ENCODE measurements around the gene FGF16. TPM values are rescaled to one million over a fixed set of nuclear protein-coding genes. Genes with fewer than 3 reads are reported as not detected.

The FGF16 gene
- polyA plus RNA-seq, 3 donors = not detected

GRCh38 chrX:77450415-77450814, 3.2 kb downstream of the FGF16 start:
- peaks cover 27 to 39% (median 37%) of the 10 kb centered on the region in 3 donors for H3K27me3 Mint-ChIP-seq (ENCODE audit: low read depth in 3 of 3)
- DNase-seq = no peak
- Histone ChIP-seq H3K4me1 (ENCODE audit: control insufficient read depth in 1 of 2, insufficient read depth in 2 of 2, low read length in 2 of 2) (peaks cover 23 to 29% of the 10 kb centered on the region in 2 donors), H3K9ac (ENCODE audit: insufficient read depth, low read length, poor library complexity, severe bottlenecking) (no peak overlapping the region), H3K4me3 (replicated peaks in 1 of 3; ENCODE audit: low read depth in 2 of 3, low read length in 3 of 3) (no peak overlapping the region), H3K4me2 (replicated peaks; ENCODE audit: extremely low read depth, low read length, poor library complexity, severe bottlenecking) (no peak overlapping the region), H3K27me3 (ENCODE audit: control insufficient read depth in 2 of 2, insufficient read depth in 2 of 2, low read length in 2 of 2) (peaks cover 9 to 33% of the 10 kb centered on the region in 2 donors), H3K27ac (ENCODE audit: low read depth in 1 of 2, low read length in 2 of 2) (no peak overlapping the region), H3K36me3 (replicated peaks in 1 of 2; ENCODE audit: control insufficient read depth in 1 of 2, insufficient read depth in 2 of 2, low read length in 2 of 2) (no peaks in the 10 kb centered on the region), H2AFZ (ENCODE audit: insufficient read depth, low read depth, low read length, poor library complexity, severe bottlenecking) (no peak overlapping the region), H3K9me3 (replicated peaks in 1 of 2; ENCODE audit: control insufficient read depth in 1 of 2, insufficient read depth in 1 of 2, low read length in 2 of 2) (no peaks in the 10 kb centered on the region), H4K20me1 (ENCODE audit: insufficient read depth, low read length) (no peaks in the 10 kb centered on the region), H3K79me2 (ENCODE audit: insufficient read depth, low read length) (no peaks in the 10 kb centered on the region)
- WGBS (ENCODE audit: insufficient coverage) = 80% methylated on average over 1 of the region's 3 CpGs
- H3K9me3 Mint-ChIP-seq = peaks cover 0 to 19% (median 0%) of the 10 kb centered on the region in 7 donors
- H3K4me1 Mint-ChIP-seq = peaks cover 29% of the 10 kb centered on the region
- no peak overlapping the region for H3K4me3 Mint-ChIP-seq
- TF ChIP-seq CTCF (IDR thresholded peaks at IDR 0.05) = no peak
- no peaks in the 10 kb centered on the region for H3K36me3 Mint-ChIP-seq
- H3K27ac Mint-ChIP-seq = no peak overlapping the region
- intact Hi-C loops (cut with micrococcal nuclease) = no loop called here

- H3K4me1 ChIP-seq (ENCODE audit: control insufficient read depth in 1 of 2, insufficient read depth in 2 of 2, low read length in 2 of 2) = peaks cover 19 to 25% of the 10 kb centered on the region in 2 donors
- H3K79me2 ChIP-seq (ENCODE audit: insufficient read depth, low read length) = no peaks in the 10 kb centered on the region
- no peak overlapping the region for H3K4me3 ChIP-seq (replicated peaks in 1 of 3; ENCODE audit: low read depth in 2 of 3, low read length in 3 of 3)
- H3K4me2 ChIP-seq (replicated peaks; ENCODE audit: extremely low read depth, low read length, poor library complexity, severe bottlenecking) = no peak overlapping the region
- no peak overlapping the region for H3K27ac ChIP-seq (ENCODE audit: low read depth in 1 of 2, low read length in 2 of 2)
- no peak for TF ChIP-seq CTCF (IDR thresholded peaks at IDR 0.05)
- no peaks in the 10 kb centered on the region for H3K36me3 Mint-ChIP-seq
- H3K4me3 Mint-ChIP-seq = no peak overlapping the region
- DNase-seq = no peak
- no peaks in the 10 kb centered on the region for H3K36me3 ChIP-seq (replicated peaks in 1 of 2; ENCODE audit: control insufficient read depth in 1 of 2, insufficient read depth in 2 of 2, low read length in 2 of 2)
- intact Hi-C loops (cut with micrococcal nuclease) = no loop called here
- no peaks in the 10 kb centered on the region for H3K9me3 ChIP-seq (replicated peaks in 1 of 2; ENCODE audit: control insufficient read depth in 1 of 2, insufficient read depth in 1 of 2, low read length in 2 of 2)
- peaks cover 0 to 17% (median 0%) of the 10 kb centered on the region in 7 donors for H3K9me3 Mint-ChIP-seq
- no peak overlapping the region for H3K27ac Mint-ChIP-seq
- no peaks in the 10 kb centered on the region for H4K20me1 ChIP-seq (ENCODE audit: insufficient read depth, low read length)
- H3K4me1 Mint-ChIP-seq = peaks cover 24% of the 10 kb centered on the region
- no CpG with 5 or more reads among the region's 1 CpG for WGBS (ENCODE audit: insufficient coverage)
- H3K27me3 Mint-ChIP-seq (ENCODE audit: low read depth in 3 of 3) = peaks cover 24 to 34% (median 31%) of the 10 kb centered on the region in 3 donors
- H3K9ac ChIP-seq (ENCODE audit: insufficient read depth, low read length, poor library complexity, severe bottlenecking) = no peak overlapping the region
- peaks cover 7 to 28% of the 10 kb centered on the region in 2 donors for H3K27me3 ChIP-seq (ENCODE audit: control insufficient read depth in 2 of 2, insufficient read depth in 2 of 2, low read length in 2 of 2)
- no peak overlapping the region for H2AFZ ChIP-seq (ENCODE audit: insufficient read depth, low read depth, low read length, poor library complexity, severe bottlenecking)
Observed at GRCh38 chrX:77450996-77451395, 3.8 kb downstream of the FGF16 start.

Data from CD14-positive monocyte (primary cell).